Measurements from ENCODE around the gene RASSF5. TPM values are rescaled to one million over a fixed set of nuclear protein-coding genes. Genes with fewer than 3 reads are reported as not detected.

The RASSF5 gene
- total RNA-seq, 1 donor from 2014 or later = 28.5 TPM

- no peak for DNase-seq (ENCODE audit: extremely low spot score in 2 of 2)
- peaks cover 10% of the 10 kb centered on the region for H3K4me1 ChIP-seq
- TF ChIP-seq POLR2AphosphoS5 (IDR thresholded peaks at IDR 0.05; ENCODE audit: insufficient read depth in 1 of 2, low read depth in 1 of 2) = no peak
- no peak overlapping the region for H3K27ac ChIP-seq
- H3K36me3 ChIP-seq = no peaks in the 10 kb centered on the region
- H3K27me3 ChIP-seq = no peaks in the 10 kb centered on the region
- no peak overlapping the region for H3K4me3 ChIP-seq
- intact Hi-C loops (cut with DNase I) = no loop called here
- no peaks in the 10 kb centered on the region for H3K9me3 ChIP-seq
Measured at GRCh38 chr1:206563367-206564207, 56.3 kb downstream of the RASSF5 start.

- DNase-seq (ENCODE audit: extremely low spot score in 2 of 2) = no peak
- intact Hi-C loops (cut with DNase I) = no loop called here
- H3K27me3 ChIP-seq = no peaks in the 10 kb centered on the region
- no peak overlapping the region for H3K27ac ChIP-seq
- no peaks in the 10 kb centered on the region for H3K36me3 ChIP-seq
- no peak overlapping the region for H3K4me3 ChIP-seq
- no peaks in the 10 kb centered on the region for H3K4me1 ChIP-seq
- no peaks in the 10 kb centered on the region for H3K9me3 ChIP-seq
- TF ChIP-seq POLR2AphosphoS5 (IDR thresholded peaks at IDR 0.05; ENCODE audit: insufficient read depth in 1 of 2, low read depth in 1 of 2) (no peak), CTCF (IDR thresholded peaks at IDR 0.05) (no peak), POLR2A (IDR thresholded peaks at IDR 0.05) (no peak)
Measured at GRCh38 chr1:206565995-206566394, 58.7 kb downstream of the RASSF5 start.

- Histone ChIP-seq H3K4me3 (no peak overlapping the region), H3K4me1 (no peaks in the 10 kb centered on the region), H3K36me3 (no peaks in the 10 kb centered on the region), H3K27ac (no peak overlapping the region), H3K27me3 (no peaks in the 10 kb centered on the region), H3K9me3 (no peaks in the 10 kb centered on the region)
- TF ChIP-seq POLR2AphosphoS5 (IDR thresholded peaks at IDR 0.05; ENCODE audit: insufficient read depth in 1 of 2, low read depth in 1 of 2) = no peak
- no peak for TF ChIP-seq CTCF (IDR thresholded peaks at IDR 0.05)
- no peak for TF ChIP-seq POLR2A (IDR thresholded peaks at IDR 0.05)
- DNase-seq (ENCODE audit: extremely low spot score in 2 of 2) = no peak
- intact Hi-C loops (cut with DNase I) = no loop called here
Measured at GRCh38 chr1:206566999-206567398, 59.7 kb downstream of the RASSF5 start.

- DNase-seq (ENCODE audit: extremely low spot score in 2 of 2) = no peak
- Histone ChIP-seq H3K36me3 (no peaks in the 10 kb centered on the region), H3K27me3 (no peaks in the 10 kb centered on the region), H3K4me3 (no peak overlapping the region), H3K9me3 (no peaks in the 10 kb centered on the region), H3K4me1 (no peaks in the 10 kb centered on the region), H3K27ac (no peak overlapping the region)
- intact Hi-C loops (cut with DNase I) = no loop called here
- TF ChIP-seq CTCF (IDR thresholded peaks at IDR 0.05) = no peak
- TF ChIP-seq POLR2A (IDR thresholded peaks at IDR 0.05) = no peak
- no peak for TF ChIP-seq POLR2AphosphoS5 (IDR thresholded peaks at IDR 0.05; ENCODE audit: insufficient read depth in 1 of 2, low read depth in 1 of 2)
Measured at GRCh38 chr1:206568256-206568655, 60.9 kb downstream of the RASSF5 start.

GRCh38 chr1:206568779-206569352, 61.5 kb downstream of the RASSF5 start:
- no peak for DNase-seq (ENCODE audit: extremely low spot score in 2 of 2)
- Histone ChIP-seq H3K36me3 (no peaks in the 10 kb centered on the region), H3K9me3 (no peaks in the 10 kb centered on the region), H3K27me3 (no peaks in the 10 kb centered on the region), H3K27ac (no peak overlapping the region), H3K4me1 (no peaks in the 10 kb centered on the region), H3K4me3 (no peak overlapping the region)
- intact Hi-C loops (cut with DNase I) = no loop called here
- TF ChIP-seq POLR2A (IDR thresholded peaks at IDR 0.05) (no peak), CTCF (IDR thresholded peaks at IDR 0.05) (no peak), POLR2AphosphoS5 (IDR thresholded peaks at IDR 0.05; ENCODE audit: insufficient read depth in 1 of 2, low read depth in 1 of 2) (no peak)
